Stimulated activated CD8-positive, alpha-beta memory T cell treated with anti-CD3 and anti-CD28 coated beads, Interleukin-2, amount 100 ng/mL, for 1 hour (primary cell): Measurements from ENCODE around the gene CREB5.

Experiments used
- DNase-seq, 2 donors: peaks; one replicate each; pipeline ENCODE4 v3.0.0-alpha.2; 2020; ENCODE audit warnings: low read depth in 2 of 2

Gene CREB5

GRCh38 chr7:28682801-28683200 is 270.5 kb downstream of the CREB5 start:
- no peak for DNase-seq

- DNase-seq = no peak
Observed at GRCh38 chr7:28684650-28685241, 272.4 kb downstream of the CREB5 start.

DNA sequence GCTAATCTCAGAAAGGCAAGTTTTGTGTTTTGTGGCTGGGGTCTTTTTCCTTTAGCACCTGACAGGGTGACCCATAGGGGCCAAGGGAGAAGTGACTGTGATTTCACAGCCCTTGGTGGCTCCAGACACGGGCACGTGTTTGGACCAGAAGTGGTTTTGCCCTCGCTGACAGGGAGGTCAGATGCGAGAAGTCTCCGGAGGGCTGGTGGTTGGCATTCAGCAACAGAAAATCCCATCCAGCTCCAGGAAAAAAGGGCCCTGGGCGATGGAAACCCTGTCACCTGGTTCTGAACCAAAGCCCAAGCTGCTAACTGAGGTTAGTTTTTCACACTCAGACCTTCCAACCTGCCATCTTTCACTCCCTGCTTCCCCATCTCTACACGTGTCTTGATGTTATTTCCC is 272.9 kb downstream of the CREB5 start:
- no peak for DNase-seq

GRCh38 chr7:28685644-28686417 is 273.5 kb downstream of the CREB5 start:
- DNase-seq = no peak

GRCh38 chr7:28686418-28686800 is 274.1 kb downstream of the CREB5 start:
- no peak for DNase-seq

DNA sequence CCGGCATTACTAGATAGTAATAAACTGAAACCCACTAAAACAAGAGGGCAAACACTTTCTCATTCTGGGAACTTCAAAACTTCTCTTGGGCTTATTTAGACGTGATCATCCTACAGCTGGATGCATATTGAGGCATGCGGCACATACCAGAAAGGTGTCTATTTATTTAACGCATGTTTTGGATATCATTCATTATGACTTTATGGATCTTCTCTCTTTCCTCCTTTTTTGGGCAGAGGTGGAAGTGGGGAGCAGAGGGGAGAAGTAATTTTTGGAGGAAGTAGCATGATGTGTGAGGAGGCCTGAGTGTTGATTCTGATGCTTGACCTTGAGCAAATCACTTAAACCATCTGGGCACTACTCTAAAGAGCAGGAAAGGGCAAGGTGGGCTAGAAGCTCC is 275.2 kb downstream of the CREB5 start:
- no peak for DNase-seq

GRCh38 chr7:28688174-28688573 is 275.9 kb downstream of the CREB5 start:
- DNase-seq = no peak

DNA sequence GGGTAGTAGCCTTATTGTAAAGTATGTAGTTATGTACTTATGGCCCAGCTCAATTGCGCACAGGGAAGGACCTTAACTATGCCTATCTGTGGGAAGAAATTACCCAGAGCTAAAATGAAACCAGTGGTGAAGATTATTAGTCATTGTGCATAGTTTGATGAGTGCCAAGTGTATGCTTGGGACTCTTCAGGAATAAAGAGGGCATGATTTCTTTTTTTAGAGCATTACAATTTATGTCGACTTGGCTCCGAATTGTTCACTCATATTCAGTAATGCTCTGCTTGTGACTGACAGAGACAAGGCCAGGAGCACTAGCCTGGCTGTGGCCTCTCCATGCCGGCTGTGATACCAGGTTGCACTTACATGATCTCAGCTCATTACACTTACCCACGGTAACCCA is 276.3 kb downstream of the CREB5 start:
- no peak for DNase-seq

GRCh38 chr7:28695300-28696295 is 283.3 kb downstream of the CREB5 start:
- DNase-seq = no peak

DNA sequence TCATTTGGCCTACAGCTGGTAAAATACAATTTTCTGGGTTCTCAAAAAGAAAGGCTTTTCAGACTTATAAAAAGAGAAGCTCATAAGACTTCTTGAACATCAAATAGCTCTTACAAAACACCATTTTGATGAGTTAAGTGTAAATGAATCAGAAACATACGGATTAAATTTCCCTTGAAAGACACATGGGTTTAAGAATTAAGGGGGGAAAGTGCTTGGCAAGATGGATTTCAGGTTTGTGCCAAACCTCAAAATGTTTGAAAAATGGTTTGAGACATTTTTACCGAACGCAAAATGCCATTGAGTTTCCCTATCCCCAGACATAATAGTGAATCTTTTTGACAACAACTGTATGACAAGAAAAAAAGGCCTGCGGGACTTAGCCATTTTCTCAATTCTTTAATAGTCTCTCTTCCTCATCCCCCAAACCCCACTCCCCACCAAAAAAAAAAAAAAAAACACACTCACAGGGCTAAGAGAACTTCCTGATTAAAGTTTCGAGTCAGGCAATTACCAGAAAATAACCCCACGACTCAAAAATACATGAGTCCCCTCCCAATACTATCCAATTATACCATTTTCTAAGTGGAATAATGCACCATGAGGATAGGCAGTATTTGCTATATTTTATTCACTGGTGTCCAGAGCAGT is 285.7 kb downstream of the CREB5 start:
- DNase-seq = no peak

GRCh38 chr7:28698840-28699239 is 286.5 kb downstream of the CREB5 start:
- DNase-seq = no peak

DNA sequence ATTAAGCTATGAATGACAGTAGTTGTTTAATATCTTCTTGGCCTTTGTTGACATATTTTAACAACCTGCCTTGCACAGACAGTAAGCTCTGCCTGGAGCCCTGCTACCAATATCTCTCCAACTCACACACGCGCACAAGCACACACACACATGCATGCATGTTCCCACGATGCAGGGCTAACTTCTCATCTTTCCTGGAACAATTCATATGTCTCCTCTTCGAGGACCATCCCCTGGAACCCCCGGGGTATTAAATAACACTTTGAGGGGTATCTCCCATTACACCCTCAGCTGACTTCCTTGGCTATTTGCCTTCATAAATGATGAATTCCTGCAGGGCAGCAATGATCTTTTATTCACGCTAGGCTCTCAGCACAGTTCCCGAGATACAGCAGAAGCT is 287.8 kb downstream of the CREB5 start:
- DNase-seq = no peak

DNA sequence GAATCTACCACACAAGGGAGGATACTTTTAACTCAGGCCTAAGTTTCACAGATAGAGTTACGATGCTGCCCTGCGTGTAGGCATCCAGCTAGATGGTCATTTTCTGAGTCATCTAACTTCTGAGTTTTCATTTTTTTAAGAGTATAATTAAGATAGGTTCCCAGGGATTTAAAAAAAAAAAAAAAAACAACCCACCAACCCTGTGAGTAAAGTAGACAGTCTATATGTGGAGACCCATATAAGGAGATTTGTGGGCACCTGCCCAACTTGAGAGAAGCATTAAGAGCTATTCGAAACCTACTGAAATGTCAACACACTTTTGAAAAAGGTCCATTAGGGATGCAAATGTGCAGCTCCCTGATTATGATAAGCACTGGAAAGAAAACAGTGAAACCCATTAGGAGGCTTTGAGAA is 288.5 kb downstream of the CREB5 start:
- DNase-seq = no peak

- no peak for DNase-seq
Observed at GRCh38 chr7:28701731-28702130, 289.4 kb downstream of the CREB5 start.

DNA sequence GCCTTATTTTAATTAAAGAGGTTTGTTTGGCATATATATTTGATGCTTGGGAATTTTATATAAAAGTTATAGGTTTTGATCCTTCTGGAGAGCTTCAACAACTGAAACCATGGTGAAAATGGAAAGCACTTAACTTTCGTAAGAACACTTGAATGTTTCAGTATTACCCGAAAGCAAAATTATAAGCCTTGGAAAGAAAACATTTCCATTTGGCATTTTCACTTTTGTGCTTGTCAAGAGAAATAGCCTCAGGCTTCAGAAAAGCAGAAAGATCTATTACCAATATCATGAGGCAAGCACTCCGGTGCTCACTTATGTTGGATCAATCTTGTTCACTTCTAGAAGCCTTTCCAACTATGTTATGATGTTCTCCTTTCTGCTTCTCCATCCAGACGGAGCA is 289.9 kb downstream of the CREB5 start:
- DNase-seq = no peak

- no peak for DNase-seq
Observed at GRCh38 chr7:28703037-28703765, 290.9 kb downstream of the CREB5 start.

DNA sequence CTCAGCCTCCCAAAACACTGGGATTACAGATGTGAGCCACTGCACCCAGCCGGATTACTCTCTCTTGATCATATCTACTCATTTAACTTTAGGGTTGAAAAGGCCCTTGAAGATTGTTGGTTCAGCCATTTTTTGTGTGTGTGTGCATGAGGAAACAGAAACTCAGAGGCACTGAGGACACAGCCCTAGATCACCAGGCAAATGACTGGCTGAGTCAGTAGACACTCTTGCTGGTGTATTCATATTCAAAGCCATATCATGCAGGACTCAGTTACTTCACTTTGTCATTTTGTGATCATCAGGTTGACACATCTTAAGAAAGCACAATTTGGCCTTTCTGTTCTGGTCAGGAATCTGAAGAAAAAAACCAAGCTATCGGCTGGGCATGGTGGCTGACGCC is 292.4 kb downstream of the CREB5 start:
- no peak for DNase-seq

GRCh38 chr7:28705350-28705749 is 293.0 kb downstream of the CREB5 start:
- no peak for DNase-seq

DNA sequence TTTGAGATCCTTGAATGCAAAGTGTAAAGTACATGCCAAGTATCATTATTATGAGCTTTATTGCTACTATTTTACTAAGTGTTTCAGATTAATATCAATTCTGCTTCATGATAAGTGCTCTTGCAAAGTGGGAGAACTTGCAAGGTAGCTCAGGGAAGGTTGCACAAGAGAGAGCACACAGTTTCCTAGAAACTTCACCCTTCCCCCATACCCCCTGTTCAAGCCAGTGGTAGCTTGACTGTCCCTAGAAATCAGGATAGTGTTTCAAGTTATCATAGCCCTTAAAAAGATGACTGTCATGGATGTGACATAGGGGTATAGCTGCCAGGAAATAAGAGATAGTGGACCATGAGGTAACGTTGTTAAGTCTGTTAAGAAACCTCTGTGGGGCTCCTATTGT is 294.3 kb downstream of the CREB5 start:
- no peak for DNase-seq

DNA sequence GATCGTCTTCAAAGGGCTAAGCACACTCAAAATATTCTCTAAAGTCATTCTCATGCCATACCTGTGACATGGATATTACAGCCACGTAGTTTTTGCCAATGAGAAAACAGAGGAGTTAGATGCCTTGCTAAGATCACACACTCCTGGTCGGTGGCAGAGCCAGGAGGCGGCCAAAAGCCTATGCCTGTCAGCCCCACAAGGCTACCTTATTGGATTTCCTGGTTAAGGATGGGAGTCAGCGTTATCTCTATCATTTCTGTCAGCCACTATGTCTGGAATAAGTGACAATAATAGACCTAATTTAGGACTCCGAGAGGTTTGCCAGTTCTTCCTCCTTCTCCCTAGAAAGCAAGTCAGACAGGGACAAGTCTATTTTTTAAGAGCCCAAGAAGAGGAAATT is 295.0 kb downstream of the CREB5 start:
- DNase-seq = no peak
